ENCODE data around the gene ACP7.

DNA sequence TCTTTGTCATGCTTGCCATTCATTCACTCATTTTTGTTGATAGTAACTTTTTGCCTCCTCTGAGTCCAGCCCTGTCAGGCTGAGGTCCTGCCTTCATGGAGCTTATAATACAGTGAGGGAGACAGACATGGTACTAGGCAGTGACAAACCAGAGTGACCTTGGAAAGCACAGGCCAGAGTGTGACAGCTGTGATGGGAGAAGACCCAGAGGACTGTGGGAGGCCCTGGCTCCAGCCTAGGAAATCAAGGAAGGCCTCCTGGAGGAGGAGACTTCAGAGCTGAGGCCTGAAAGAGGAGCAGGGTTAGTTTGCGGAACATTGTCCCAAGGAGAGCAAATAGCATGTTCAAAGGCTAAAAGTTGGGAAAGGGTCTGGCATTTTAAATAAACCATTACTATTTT lies 61.9 kb downstream of the ACP7 start:
- TF ChIP-seq, protein P1, sequence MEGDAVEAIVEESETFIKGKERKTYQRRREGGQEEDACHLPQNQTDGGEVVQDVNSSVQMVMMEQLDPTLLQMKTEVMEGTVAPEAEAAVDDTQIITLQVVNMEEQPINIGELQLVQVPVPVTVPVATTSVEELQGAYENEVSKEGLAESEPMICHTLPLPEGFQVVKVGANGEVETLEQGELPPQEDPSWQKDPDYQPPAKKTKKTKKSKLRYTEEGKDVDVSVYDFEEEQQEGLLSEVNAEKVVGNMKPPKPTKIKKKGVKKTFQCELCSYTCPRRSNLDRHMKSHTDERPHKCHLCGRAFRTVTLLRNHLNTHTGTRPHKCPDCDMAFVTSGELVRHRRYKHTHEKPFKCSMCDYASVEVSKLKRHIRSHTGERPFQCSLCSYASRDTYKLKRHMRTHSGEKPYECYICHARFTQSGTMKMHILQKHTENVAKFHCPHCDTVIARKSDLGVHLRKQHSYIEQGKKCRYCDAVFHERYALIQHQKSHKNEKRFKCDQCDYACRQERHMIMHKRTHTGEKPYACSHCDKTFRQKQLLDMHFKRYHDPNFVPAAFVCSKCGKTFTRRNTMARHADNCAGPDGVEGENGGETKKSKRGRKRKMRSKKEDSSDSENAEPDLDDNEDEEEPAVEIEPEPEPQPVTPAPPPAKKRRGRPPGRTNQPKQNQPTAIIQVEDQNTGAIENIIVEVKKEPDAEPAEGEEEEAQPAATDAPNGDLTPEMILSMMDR (conservative IDR thresholded peaks at IDR 0.05 in 1 of 2, IDR thresholded peaks at IDR 0.05 in 1 of 2; ENCODE audit: low read depth in 1 of 2, low read length in 2 of 2): no peak
- TF ChIP-seq EZH2 (IDR thresholded peaks at IDR 0.05; ENCODE audit: low read length, missing control alignments): no peak

Measured in fibroblast of lung (primary cell).